Fibroblast of lung (primary cell): Measurements from ENCODE around the gene PAFAH2.

Experiments
- CTCF ChIP-seq, 2 donors: IDR thresholded peaks in 1 of 2; conservative IDR thresholded peaks in 1 of 2; 1 replicate in 1 of 2; 2 replicates in 1 of 2; pipeline ENCODE4 v1.5.1; 2011 to 2012; ENCODE audit warnings: low read length in 2 of 2, control low read depth in 1 of 2, inconsistent platforms in 1 of 2, low read depth in 1 of 2, mild to moderate bottlenecking in 1 of 2
- EZH2 ChIP-seq: IDR thresholded peaks from 2 replicates; pipeline ENCODE4 v1.5.1; 2012; ENCODE audit warnings: low read length, control low read depth, mild to moderate bottlenecking; ENCODE audit errors: missing control alignments

GRCh38 chr1:25997828-25998761, at the start of gene PAFAH2:
- TF ChIP-seq EZH2 (no peak), CTCF (conservative IDR thresholded peaks at IDR 0.05 in 1 of 2, IDR thresholded peaks at IDR 0.05 in 1 of 2; ENCODE audit: low read depth in 1 of 2, low read length in 2 of 2) (peak; percentile 89)
